Measurements from ENCODE around the gene RETREG1. TPM values are rescaled to one million over a fixed set of nuclear protein-coding genes. Genes with fewer than 3 reads are reported as not detected.

The RETREG1 gene
- total RNA-seq, 2 donors from 2014 or later = 102 to 180 TPM

DNA sequence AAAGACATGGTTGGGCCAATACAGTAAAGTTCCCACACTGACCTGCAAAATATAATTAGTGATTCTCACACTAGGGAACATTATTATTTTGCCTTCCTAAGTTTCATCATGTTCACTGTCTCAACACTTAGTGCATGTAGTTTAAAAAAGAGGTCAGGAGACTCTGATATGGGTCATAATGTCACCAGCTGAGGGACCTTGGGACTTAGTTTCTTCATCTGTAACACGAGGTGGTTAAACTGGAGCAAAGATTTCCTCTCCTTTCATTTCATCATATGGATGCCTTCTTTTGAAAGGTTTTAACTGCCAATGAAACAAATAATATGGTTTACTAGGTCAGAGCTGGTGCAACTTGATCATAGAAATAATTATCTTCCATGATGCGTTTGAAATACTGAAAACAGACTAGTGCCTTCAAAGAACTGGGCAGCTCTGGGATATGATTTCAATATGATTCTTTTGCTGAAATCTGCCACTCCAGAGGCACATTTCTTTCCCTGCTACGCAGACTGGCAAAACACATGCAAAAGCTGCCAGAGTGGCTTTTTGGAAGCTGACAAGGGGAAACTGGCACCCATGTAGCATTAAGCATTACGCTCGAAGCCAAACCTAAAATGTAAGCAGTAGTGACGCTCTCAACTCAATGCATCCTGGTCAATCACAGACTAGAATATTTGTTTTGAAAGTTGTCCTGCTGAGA, 20.8 kb downstream of the RETREG1 start:
- peak overlapping the region; percentile 28 to 35 for H3K27ac ChIP-seq
- no peaks in the 10 kb centered on the region for H3K9me3 ChIP-seq
- DNase-seq (ENCODE audit: low spot score) = no peak
- no peaks in the 10 kb centered on the region for H3K36me3 ChIP-seq
- H3K4me3 ChIP-seq = no peak overlapping the region
- no peaks in the 10 kb centered on the region for H3K27me3 ChIP-seq
- TF ChIP-seq, protein P1, sequence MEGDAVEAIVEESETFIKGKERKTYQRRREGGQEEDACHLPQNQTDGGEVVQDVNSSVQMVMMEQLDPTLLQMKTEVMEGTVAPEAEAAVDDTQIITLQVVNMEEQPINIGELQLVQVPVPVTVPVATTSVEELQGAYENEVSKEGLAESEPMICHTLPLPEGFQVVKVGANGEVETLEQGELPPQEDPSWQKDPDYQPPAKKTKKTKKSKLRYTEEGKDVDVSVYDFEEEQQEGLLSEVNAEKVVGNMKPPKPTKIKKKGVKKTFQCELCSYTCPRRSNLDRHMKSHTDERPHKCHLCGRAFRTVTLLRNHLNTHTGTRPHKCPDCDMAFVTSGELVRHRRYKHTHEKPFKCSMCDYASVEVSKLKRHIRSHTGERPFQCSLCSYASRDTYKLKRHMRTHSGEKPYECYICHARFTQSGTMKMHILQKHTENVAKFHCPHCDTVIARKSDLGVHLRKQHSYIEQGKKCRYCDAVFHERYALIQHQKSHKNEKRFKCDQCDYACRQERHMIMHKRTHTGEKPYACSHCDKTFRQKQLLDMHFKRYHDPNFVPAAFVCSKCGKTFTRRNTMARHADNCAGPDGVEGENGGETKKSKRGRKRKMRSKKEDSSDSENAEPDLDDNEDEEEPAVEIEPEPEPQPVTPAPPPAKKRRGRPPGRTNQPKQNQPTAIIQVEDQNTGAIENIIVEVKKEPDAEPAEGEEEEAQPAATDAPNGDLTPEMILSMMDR (IDR thresholded peaks at IDR 0.05) = no peak
- H3K4me1 ChIP-seq = peaks cover 0 to 40% of the 10 kb centered on the region in 2 donors

DNA sequence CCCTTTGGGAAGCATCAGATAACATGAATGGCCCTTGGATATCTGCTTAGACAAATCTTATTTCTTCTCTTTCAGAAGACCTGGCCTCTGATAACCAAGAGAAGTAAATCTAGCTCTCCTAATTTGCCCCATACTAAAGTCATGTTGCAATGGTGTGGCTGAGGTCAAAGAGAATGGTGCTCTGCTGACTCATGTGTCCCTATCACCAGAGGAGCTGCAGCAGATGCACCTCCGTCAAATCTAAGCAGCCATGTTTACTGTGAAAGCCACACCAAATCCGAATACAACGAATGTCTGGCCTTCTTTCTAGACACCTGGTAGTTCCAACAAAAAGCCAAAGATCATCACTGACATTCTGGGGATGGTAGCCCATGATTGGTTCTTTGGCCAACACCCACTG, 23.2 kb downstream of the RETREG1 start:
- Histone ChIP-seq H3K36me3 (no peaks in the 10 kb centered on the region), H3K27me3 (no peaks in the 10 kb centered on the region), H3K4me3 (no peak overlapping the region), H3K9me3 (no peaks in the 10 kb centered on the region), H3K4me1 (peaks cover 0 to 27% of the 10 kb centered on the region in 2 donors), H3K27ac (peak overlapping the region in 1 of 2 donors; percentile 45)
- DNase-seq (ENCODE audit: low spot score) = no peak
- TF ChIP-seq, protein P1 (IDR thresholded peaks at IDR 0.05) = no peak

DNA sequence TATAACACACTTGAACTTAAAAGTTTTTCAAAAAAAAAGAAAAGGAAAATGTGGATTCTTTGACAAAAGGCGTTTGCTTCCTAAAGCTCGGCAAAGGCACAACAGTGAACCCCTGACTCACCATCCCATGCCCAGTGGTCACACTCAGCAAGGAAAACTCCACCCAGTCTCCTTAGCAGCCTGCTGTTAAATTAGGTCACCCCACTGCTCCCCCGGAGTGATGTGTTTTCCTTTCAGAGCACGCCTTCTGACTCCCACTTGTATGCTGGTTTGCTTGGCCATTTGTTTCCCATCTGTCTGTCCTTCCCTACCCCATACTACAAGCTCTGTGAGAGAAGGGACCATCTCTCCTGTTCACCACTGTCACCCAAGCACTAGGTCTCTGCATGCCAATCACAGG, 23.8 kb downstream of the RETREG1 start:
- DNase-seq (ENCODE audit: low spot score) = no peak
- Histone ChIP-seq H3K4me1 (peaks cover 0 to 23% of the 10 kb centered on the region in 2 donors), H3K9me3 (no peaks in the 10 kb centered on the region), H3K27ac (peak overlapping the region in 1 of 2 donors; percentile 25), H3K4me3 (no peak overlapping the region), H3K36me3 (no peaks in the 10 kb centered on the region), H3K27me3 (no peaks in the 10 kb centered on the region)
- TF ChIP-seq, protein P1 (IDR thresholded peaks at IDR 0.05) = no peak

DNA sequence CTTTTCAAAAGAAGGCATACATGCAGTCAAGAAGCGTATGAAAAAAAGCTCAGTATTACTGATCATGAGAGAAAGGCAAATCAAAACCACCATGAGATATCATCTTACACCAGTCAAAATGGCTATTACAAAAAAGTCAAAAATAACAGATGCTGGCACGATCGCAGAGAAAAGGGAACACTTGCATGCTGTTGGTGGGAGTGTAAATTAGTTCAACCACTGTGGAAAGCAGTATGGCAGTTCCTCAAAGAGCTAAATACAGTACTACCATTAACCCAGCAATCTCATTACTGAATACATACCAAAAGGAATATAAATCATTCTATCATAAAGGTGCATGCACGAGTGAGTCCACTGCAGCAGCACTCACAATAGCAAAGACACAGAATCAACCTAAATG, 24.5 kb downstream of the RETREG1 start:
- H3K36me3 ChIP-seq = no peaks in the 10 kb centered on the region
- TF ChIP-seq, protein P1 (IDR thresholded peaks at IDR 0.05) = no peak
- no peaks in the 10 kb centered on the region for H3K9me3 ChIP-seq
- no peak overlapping the region for H3K27ac ChIP-seq
- H3K27me3 ChIP-seq = no peaks in the 10 kb centered on the region
- H3K4me3 ChIP-seq = no peak overlapping the region
- DNase-seq (ENCODE audit: low spot score) = no peak
- peaks cover 0 to 19% of the 10 kb centered on the region in 2 donors for H3K4me1 ChIP-seq

DNA sequence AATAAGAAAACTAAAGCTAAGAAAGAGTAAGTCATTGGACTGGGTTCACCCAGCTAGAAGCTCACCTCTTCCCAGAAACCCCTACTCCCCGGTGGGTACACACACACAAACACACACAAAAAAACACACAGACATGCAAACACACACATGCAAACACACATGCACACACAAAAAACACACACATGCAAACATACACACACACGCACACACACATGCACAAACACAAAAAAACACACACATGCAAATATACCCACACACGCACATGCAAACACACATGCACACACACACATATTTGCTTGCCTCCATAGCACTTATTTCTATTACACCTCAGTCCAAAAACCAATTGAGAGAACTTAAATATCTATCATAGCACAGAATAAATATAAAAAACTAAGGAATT, 26.1 kb downstream of the RETREG1 start:
- no peaks in the 10 kb centered on the region for H3K27me3 ChIP-seq
- H3K4me3 ChIP-seq = no peak overlapping the region
- no peaks in the 10 kb centered on the region for H3K36me3 ChIP-seq
- H3K27ac ChIP-seq = no peak overlapping the region
- peaks cover 0 to 19% of the 10 kb centered on the region in 2 donors for H3K4me1 ChIP-seq
- no peaks in the 10 kb centered on the region for H3K9me3 ChIP-seq
- no peak for DNase-seq (ENCODE audit: low spot score)
- TF ChIP-seq, protein P1 (IDR thresholded peaks at IDR 0.05) = no peak

DNA sequence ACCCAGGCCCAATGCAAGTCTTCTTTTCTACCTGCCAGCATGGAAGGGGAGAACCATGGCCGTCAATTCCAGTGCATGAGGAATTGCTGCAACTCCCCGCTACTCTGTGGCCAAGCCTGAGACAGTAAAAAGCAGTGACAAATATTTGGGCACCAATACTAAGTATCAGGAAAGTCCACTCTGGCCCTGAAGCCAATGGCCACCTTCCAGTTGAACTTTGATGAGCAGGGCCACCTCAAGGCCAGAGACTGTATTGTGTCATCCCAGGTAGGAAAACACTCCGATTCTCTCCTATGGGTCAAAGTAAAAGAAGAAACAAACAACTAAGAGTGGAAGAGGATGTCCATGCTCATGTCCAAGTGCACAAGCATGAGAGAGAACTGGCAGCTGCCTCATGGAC, 27.1 kb downstream of the RETREG1 start:
- peaks cover 0 to 23% of the 10 kb centered on the region in 2 donors for H3K4me1 ChIP-seq

More for the DNA sequence above, 27.1 kb downstream of the RETREG1 start:
- Histone ChIP-seq H3K4me3 (no peak overlapping the region), H3K9me3 (no peaks in the 10 kb centered on the region), H3K36me3 (no peaks in the 10 kb centered on the region), H3K27me3 (no peaks in the 10 kb centered on the region), H3K27ac (no peak overlapping the region)
- DNase-seq (ENCODE audit: low spot score) = no peak
- TF ChIP-seq, protein P1 (IDR thresholded peaks at IDR 0.05) = no peak
